ENCODE measurements around the gene ANKMY1.
A peak's percentile ranks its signal among the peaks of the same experiment; 100 is the strongest.

The ANKMY1 gene

DNA sequence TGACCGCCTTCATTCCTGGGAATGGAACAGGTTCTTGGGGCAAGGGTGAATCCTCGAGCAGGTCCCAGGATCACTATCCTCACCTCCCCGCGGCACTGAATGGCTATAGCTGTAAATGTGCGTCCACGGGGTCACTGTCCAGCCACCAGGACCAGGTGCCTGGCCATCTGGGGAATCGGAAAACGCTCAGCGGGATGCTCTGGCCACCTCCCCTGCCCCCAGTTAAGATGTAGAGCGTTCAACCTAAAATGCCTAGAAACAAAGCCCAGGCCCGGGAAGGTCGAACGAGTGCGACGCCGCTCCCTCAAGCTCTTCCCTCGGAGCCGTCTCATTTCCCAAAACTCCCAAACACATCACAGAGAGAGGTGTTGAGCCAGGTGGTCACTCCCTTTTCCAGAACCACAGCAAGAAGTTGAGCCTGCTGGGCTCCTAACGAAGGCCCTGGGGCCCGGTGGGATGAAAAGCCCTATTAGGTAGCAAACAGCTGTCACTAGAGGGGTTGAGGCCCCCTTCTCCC lies 28.0 kb upstream of the ANKMY1 start:
- TF ChIP-seq, protein P1, sequence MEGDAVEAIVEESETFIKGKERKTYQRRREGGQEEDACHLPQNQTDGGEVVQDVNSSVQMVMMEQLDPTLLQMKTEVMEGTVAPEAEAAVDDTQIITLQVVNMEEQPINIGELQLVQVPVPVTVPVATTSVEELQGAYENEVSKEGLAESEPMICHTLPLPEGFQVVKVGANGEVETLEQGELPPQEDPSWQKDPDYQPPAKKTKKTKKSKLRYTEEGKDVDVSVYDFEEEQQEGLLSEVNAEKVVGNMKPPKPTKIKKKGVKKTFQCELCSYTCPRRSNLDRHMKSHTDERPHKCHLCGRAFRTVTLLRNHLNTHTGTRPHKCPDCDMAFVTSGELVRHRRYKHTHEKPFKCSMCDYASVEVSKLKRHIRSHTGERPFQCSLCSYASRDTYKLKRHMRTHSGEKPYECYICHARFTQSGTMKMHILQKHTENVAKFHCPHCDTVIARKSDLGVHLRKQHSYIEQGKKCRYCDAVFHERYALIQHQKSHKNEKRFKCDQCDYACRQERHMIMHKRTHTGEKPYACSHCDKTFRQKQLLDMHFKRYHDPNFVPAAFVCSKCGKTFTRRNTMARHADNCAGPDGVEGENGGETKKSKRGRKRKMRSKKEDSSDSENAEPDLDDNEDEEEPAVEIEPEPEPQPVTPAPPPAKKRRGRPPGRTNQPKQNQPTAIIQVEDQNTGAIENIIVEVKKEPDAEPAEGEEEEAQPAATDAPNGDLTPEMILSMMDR (IDR thresholded peaks at IDR 0.05), result no peak
- intact Hi-C loops (cut with DNase I; ENCODE audit: low total_unique reads), result loop anchor here (5.0 kb wide), 1 partner anchor 558 kb away; the partner anchor contains the start of gene NDUFA10

DNA sequence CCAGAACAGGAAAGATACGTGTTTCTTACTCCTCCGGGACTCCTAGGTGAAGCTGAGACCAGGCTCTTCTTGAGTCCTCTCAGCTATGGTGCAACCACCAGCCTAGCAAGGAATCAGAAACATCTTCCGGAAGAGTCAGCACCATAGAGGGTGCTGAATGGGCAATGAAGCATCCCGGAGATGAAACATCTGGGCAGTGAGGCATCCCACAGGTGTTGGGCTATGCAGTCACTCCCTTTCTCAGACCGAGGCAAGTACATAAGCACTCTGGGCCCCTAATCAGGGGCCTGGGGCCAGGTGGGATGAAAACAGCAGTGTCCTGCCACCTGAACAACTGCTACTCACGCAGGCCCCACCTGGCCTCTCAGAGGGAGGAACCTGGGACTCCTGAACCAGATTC lies 27.3 kb upstream of the ANKMY1 start:
- H3K4me3 ChIP-seq, result peak overlapping the region; percentile 82 to 87
- no peak for DNase-seq
- H3K27me3 ChIP-seq, result no peaks in the 10 kb centered on the region
- H3K4me1 ChIP-seq, result peaks cover 6 to 41% (median 35%) of the 10 kb centered on the region in 4 donors
- TF ChIP-seq, protein P1 (IDR thresholded peaks at IDR 0.05), result no peak
- intact Hi-C loops (cut with DNase I; ENCODE audit: low total_unique reads), result loop anchor here (5.0 kb wide), 1 partner anchor 558 kb away; the partner anchor contains the start of gene NDUFA10
- peaks cover 0 to 13% (median 9%) of the 10 kb centered on the region in 3 donors for H3K36me3 ChIP-seq
- H3K9me3 ChIP-seq, result no peaks in the 10 kb centered on the region
- H3K27ac ChIP-seq, result peak overlapping the region in 1 of 2 donors; percentile 83

More for the DNA sequence above, 28.0 kb upstream of the ANKMY1 start:
- Histone ChIP-seq H3K27me3 (no peaks in the 10 kb centered on the region), H3K27ac (peak overlapping the region; percentile 83 to 93), H3K4me3 (peak overlapping the region; percentile 82 to 87), H3K4me1 (peaks cover 6 to 38% (median 33%) of the 10 kb centered on the region in 4 donors), H3K9me3 (no peaks in the 10 kb centered on the region), H3K36me3 (peaks cover 0 to 15% (median 14%) of the 10 kb centered on the region in 3 donors)
- no peak for DNase-seq

DNA sequence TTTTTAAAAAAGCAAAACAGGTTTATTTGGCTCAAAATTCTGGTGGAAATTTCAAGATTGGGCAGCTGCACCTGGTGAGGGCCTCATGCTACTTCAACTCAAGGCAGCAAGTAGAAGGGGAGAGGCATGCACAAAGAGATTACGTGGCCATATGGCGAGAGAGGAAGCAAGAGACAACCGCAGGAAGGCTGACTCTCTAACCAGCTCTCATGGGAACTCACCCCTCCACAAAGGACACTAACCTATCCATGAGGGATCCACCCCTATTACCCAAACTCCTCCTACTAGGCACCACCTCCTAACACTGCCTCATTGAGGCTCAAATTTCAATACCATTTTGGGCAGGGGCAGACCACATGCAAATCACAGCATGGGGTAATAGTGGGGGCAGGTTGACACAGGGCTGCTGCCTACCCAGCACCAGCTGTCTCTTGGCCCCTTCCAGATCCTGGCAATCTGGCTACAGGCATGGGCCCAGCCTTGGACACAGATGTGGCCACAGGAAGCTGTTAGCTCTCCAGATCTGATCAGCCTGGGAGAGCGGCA lies 26.8 kb upstream of the ANKMY1 start:
- no peak overlapping the region for H3K27ac ChIP-seq
- H3K9me3 ChIP-seq, result no peaks in the 10 kb centered on the region
- peak overlapping the region in 1 of 2 donors; percentile 87 for H3K4me3 ChIP-seq
- no peak for DNase-seq
- H3K4me1 ChIP-seq, result peaks cover 6 to 46% (median 40%) of the 10 kb centered on the region in 4 donors
- peaks cover 0 to 13% (median 3%) of the 10 kb centered on the region in 3 donors for H3K36me3 ChIP-seq
- H3K27me3 ChIP-seq, result no peaks in the 10 kb centered on the region
- TF ChIP-seq, protein P1 (IDR thresholded peaks at IDR 0.05), result no peak
- intact Hi-C loops (cut with DNase I; ENCODE audit: low total_unique reads), result loop anchor here (5.0 kb wide), 1 partner anchor 557 kb away; the partner anchor contains the start of gene NDUFA10

DNA sequence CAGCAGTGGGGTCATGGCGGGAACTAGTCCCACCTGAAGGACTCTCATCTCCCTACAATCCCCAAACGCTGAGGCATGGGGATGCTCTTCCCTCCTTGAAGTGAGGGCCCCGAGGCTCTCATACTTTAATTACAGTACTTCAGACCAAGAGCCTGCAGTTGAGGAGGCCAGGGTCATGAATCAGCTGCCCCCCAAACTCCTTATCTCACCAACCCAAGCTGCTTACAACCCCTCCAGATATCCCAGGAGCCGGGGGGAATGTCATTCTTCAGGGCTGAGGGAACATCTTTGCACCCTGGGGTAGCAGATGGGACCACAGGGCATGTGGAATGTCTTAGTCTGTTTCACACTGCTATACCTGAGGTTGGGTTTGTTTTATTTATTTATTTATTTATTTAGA lies 26.0 kb upstream of the ANKMY1 start:
- DNase-seq, result no peak
- intact Hi-C loops (cut with DNase I; ENCODE audit: low total_unique reads), result no loop called here
- H3K4me1 ChIP-seq, result peaks cover 6 to 52% (median 42%) of the 10 kb centered on the region in 4 donors

DNA sequence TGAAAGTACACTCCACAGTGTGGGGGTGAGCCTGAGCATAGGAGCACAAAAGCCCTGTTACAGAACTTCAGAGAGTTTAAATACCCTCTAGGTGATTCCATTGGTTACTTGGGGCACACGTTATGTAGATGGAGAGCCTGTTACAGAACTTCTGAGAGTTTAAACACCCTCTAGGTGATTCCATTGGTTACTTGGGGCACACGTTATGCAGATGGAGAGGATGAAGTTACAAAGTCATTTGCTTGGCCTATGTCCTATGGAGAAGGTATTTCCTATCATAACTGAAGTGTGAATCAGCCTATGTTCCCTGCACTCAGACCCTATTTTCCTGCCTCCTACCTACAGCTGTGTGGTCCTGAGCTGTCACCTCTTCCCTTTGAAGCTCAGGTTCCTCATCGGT lies 25.0 kb upstream of the ANKMY1 start:
- TF ChIP-seq, protein P1 (IDR thresholded peaks at IDR 0.05), result no peak
- H3K27ac ChIP-seq, result no peak overlapping the region
- H3K4me1 ChIP-seq, result peaks cover 4 to 45% (median 34%) of the 10 kb centered on the region in 4 donors
- intact Hi-C loops (cut with DNase I; ENCODE audit: low total_unique reads), result no loop called here
- H3K36me3 ChIP-seq, result peaks cover 0 to 17% (median 17%) of the 10 kb centered on the region in 3 donors
- DNase-seq, result no peak
- H3K27me3 ChIP-seq, result no peaks in the 10 kb centered on the region
- no peak overlapping the region for H3K4me3 ChIP-seq
- H3K9me3 ChIP-seq, result no peaks in the 10 kb centered on the region

More for the DNA sequence above, 26.0 kb upstream of the ANKMY1 start:
- TF ChIP-seq, protein P1 (IDR thresholded peaks at IDR 0.05), result no peak
- H3K4me3 ChIP-seq, result no peak overlapping the region
- no peaks in the 10 kb centered on the region for H3K9me3 ChIP-seq
- H3K27me3 ChIP-seq, result no peaks in the 10 kb centered on the region
- H3K36me3 ChIP-seq, result peaks cover 0 to 13% (median 7%) of the 10 kb centered on the region in 3 donors
- H3K27ac ChIP-seq, result no peak overlapping the region
